Smooth muscle cell (in vitro differentiated cells): ENCODE measurements around the gene CDK15. TPM values are rescaled to one million over a fixed set of nuclear protein-coding genes. Genes with fewer than 3 reads are reported as not detected.

Experiments
- DNase-seq: peaks from one replicate; lab custom pipeline; 2025; ENCODE audit not compliant: unreplicated experiment; lab: John Stamatoyannopoulos, UW
- H2AFZ ChIP-seq: fragments of 200-600 bp; sonication (generic); 2 replicates; pipeline ENCODE4 v1.6.0; 2016; ENCODE audit warnings: antibody characterized with exemption, low read depth, mild to moderate bottlenecking
- H3F3A ChIP-seq: fragments of 200-600 bp; sonication (generic); 2 replicates; pipeline ENCODE4 v1.6.0; 2017; ENCODE audit warnings: antibody characterized with exemption, low read depth
- H3K27ac ChIP-seq: fragments of 200-600 bp; sonication (generic); 2 replicates; pipeline ENCODE4 v1.5.1; 2016; ENCODE audit warnings: low read depth, mild to moderate bottlenecking
- H3K27me3 ChIP-seq: fragments of 200-600 bp; sonication (generic); 2 replicates; pipeline ENCODE4 v1.6.1; 2016; ENCODE audit warnings: low read depth, mild to moderate bottlenecking
- H3K36me3 ChIP-seq: fragments of 200-600 bp; sonication (generic); 2 replicates; pipeline ENCODE4 v1.5.1; 2016; ENCODE audit warnings: low read depth
- H3K4me1 ChIP-seq: fragments of 200-600 bp; sonication (generic); 2 replicates; pipeline ENCODE4 v1.5.1; 2016; ENCODE audit warnings: low read depth
- H3K4me2 ChIP-seq: fragments of 200-600 bp; sonication (generic); 2 replicates; pipeline ENCODE4 v1.6.0; 2016; ENCODE audit warnings: mild to moderate bottlenecking
- H3K4me3 ChIP-seq: fragments of 200-600 bp; sonication (generic); 2 replicates; pipeline ENCODE4 v1.5.1; 2016; ENCODE audit warnings: mild to moderate bottlenecking
- H3K79me2 ChIP-seq: fragments of 200-600 bp; sonication (generic); 2 replicates; pipeline ENCODE4 v1.6.0; 2016; ENCODE audit warnings: low read depth, mild to moderate bottlenecking
- H3K9ac ChIP-seq: fragments of 200-600 bp; sonication (generic); 2 replicates; pipeline ENCODE4 v1.6.0; 2016; ENCODE audit warnings: low read depth
- H3K9me3 ChIP-seq: fragments of 200-600 bp; sonication (generic); replicated peaks from 2 replicates; pipeline ENCODE4 v1.5.1; 2016; ENCODE audit warnings: low read depth
- H4K20me1 ChIP-seq: fragments of 200-600 bp; sonication (generic); 2 replicates; pipeline ENCODE4 v1.6.0; 2016; ENCODE audit warnings: low read depth
- CTCF ChIP-seq: fragments of 200-600 bp; sonication (generic); IDR thresholded peaks from 2 replicates; pipeline ENCODE4 v1.5.1; 2017; ENCODE audit warnings: borderline replicate concordance, mild to moderate bottlenecking, antibody characterized with exemption; ENCODE audit not compliant: insufficient read depth, poor library complexity, severe bottlenecking
- WGBS: methylation state at CpG from one replicate; pipeline ENCODE4 v1.1.7; 2016; ENCODE audit warnings: low lambda C conversion rate; 5-methylcytosine and 5-hydroxymethylcytosine counted together
- polyA plus RNA-seq: library from polyadenylated mRNA; unstranded; fragments of >200 nt; fragmentation: Nextera tagmentation; extraction: Ambion mirVana; gene quantifications from 2 replicates; pipeline ENCODE4 v1.2.1, GENCODE V29; 2016
- total RNA-seq: library from RNA; depleted of rRNA; stranded (reverse); fragments of >200 nt; gene quantifications from 2 replicates; pipeline ENCODE4 v1.2.3, GENCODE V29; 2014

Gene CDK15
- total and polyA plus RNA-seq, 2 experiments from 2014 or later: 0.40 to 0.93 TPM

GRCh38 chr2:201852462-201852861, 46.1 kb downstream of the CDK15 start:
- no peak overlapping the region for H3K9ac ChIP-seq
- peak overlapping the region; percentile 98 for H3K27ac ChIP-seq
- peaks cover 26% of the 10 kb centered on the region for H3F3A ChIP-seq

GRCh38 chr2:201852878-201853415, 46.6 kb downstream of the CDK15 start:
- peak overlapping the region; percentile 37 for H3K9ac ChIP-seq
- no peaks in the 10 kb centered on the region for H3K36me3 ChIP-seq
- peak overlapping the region; percentile 30 for H3K4me2 ChIP-seq
- DNase-seq: no peak
- no peaks in the 10 kb centered on the region for H3K79me2 ChIP-seq
- H3K27me3 ChIP-seq: no peaks in the 10 kb centered on the region
- H3K4me1 ChIP-seq: peaks cover 37% of the 10 kb centered on the region
- WGBS: 14% methylated on average over 1 of the region's 1 CpG
- no peak for TF ChIP-seq CTCF
- no peak overlapping the region for H2AFZ ChIP-seq
- no peak overlapping the region for H3K4me3 ChIP-seq
- no peaks in the 10 kb centered on the region for H4K20me1 ChIP-seq
- H3K27ac ChIP-seq: peak overlapping the region; percentile 98
- peaks cover 26% of the 10 kb centered on the region for H3F3A ChIP-seq
- H3K9me3 ChIP-seq: no peaks in the 10 kb centered on the region

More at GRCh38 chr2:201852462-201852861, 46.1 kb downstream of the CDK15 start:
- Histone ChIP-seq H3K4me2 (peak overlapping the region; percentile 30), H3K9me3 (no peaks in the 10 kb centered on the region), H3K4me3 (no peak overlapping the region), H3K79me2 (no peaks in the 10 kb centered on the region), H3K36me3 (no peaks in the 10 kb centered on the region), H3K4me1 (peaks cover 33% of the 10 kb centered on the region), H4K20me1 (no peaks in the 10 kb centered on the region), H3K27me3 (no peaks in the 10 kb centered on the region), H2AFZ (no peak overlapping the region)
- DNase-seq: no peak
- TF ChIP-seq CTCF: no peak

- H3K36me3 ChIP-seq: no peaks in the 10 kb centered on the region
- H3K9ac ChIP-seq: peak overlapping the region; percentile 85
- H3K79me2 ChIP-seq: no peaks in the 10 kb centered on the region
- H3F3A ChIP-seq: peaks cover 27% of the 10 kb centered on the region
- peaks cover 51% of the 10 kb centered on the region for H3K4me1 ChIP-seq
- H3K4me2 ChIP-seq: peak overlapping the region; percentile 72
- no peaks in the 10 kb centered on the region for H4K20me1 ChIP-seq
- peak overlapping the region; percentile 98 for H3K27ac ChIP-seq
- no peak overlapping the region for H3K4me3 ChIP-seq
- no peak for DNase-seq
- H3K27me3 ChIP-seq: no peaks in the 10 kb centered on the region
- no peaks in the 10 kb centered on the region for H3K9me3 ChIP-seq
- 0% methylated on average over 4 of the region's 4 CpGs for WGBS
- no peak overlapping the region for H2AFZ ChIP-seq
- TF ChIP-seq CTCF: no peak
These were observed 48.0 kb downstream of the CDK15 start for GRCh38 chr2:201854221-201854801.

- H3K79me2 ChIP-seq: no peaks in the 10 kb centered on the region
- no peaks in the 10 kb centered on the region for H3K36me3 ChIP-seq
- H2AFZ ChIP-seq: no peak overlapping the region
- DNase-seq: no peak
- no peak for TF ChIP-seq CTCF
- peak overlapping the region; percentile 98 for H3K27ac ChIP-seq
- H4K20me1 ChIP-seq: no peaks in the 10 kb centered on the region
- no peak overlapping the region for H3K4me3 ChIP-seq
- peaks cover 32% of the 10 kb centered on the region for H3F3A ChIP-seq
- peak overlapping the region; percentile 72 for H3K4me2 ChIP-seq
- H3K4me1 ChIP-seq: peaks cover 56% of the 10 kb centered on the region
- no peaks in the 10 kb centered on the region for H3K9me3 ChIP-seq
- H3K27me3 ChIP-seq: no peaks in the 10 kb centered on the region
- 73% methylated on average over 4 of the region's 4 CpGs for WGBS
- H3K9ac ChIP-seq: peak overlapping the region; percentile 85
These were observed 48.5 kb downstream of the CDK15 start for GRCh38 chr2:201854841-201855240.
